ENCODE results near the gene MTRF1.

The MTRF1 gene

GRCh38 chr13:41299316-41300094 is 36.1 kb upstream of the MTRF1 start:
- H3K9ac ChIP-seq (ENCODE audit: low read depth, low read length, poor library complexity, severe bottlenecking), result no peak overlapping the region
- H4K20me1 ChIP-seq (ENCODE audit: insufficient read depth, low read length, poor library complexity, severe bottlenecking), result no peaks in the 10 kb centered on the region
- no peaks in the 10 kb centered on the region for H3K4me1 ChIP-seq (ENCODE audit: insufficient read depth, low read length, poor library complexity, severe bottlenecking)
- no peaks in the 10 kb centered on the region for H3K9me2 ChIP-seq (replicated peaks; ENCODE audit: low read depth, low read length)
- H3K4me3 ChIP-seq (ENCODE audit: low read length, poor library complexity, severe bottlenecking), result no peak overlapping the region
- H3K4me2 ChIP-seq (ENCODE audit: low read depth, low read length, poor library complexity, severe bottlenecking), result no peak overlapping the region
- H3K27me3 ChIP-seq (ENCODE audit: insufficient read depth, low read length, poor library complexity, severe bottlenecking), result no peaks in the 10 kb centered on the region
- no peaks in the 10 kb centered on the region for H3F3A ChIP-seq (ENCODE audit: low read depth)
- no peaks in the 10 kb centered on the region for H3K36me3 ChIP-seq (ENCODE audit: insufficient read depth, low read length)
- H2AFZ ChIP-seq (ENCODE audit: low read length), result no peak overlapping the region
- no peaks in the 10 kb centered on the region for H3K79me2 ChIP-seq (ENCODE audit: insufficient read depth, low read length)
- TF ChIP-seq CTCF (conservative IDR thresholded peaks at IDR 0.05; ENCODE audit: low read length), result no peak
- no peak for TF ChIP-seq EZH2phosphoT487 (IDR thresholded peaks at IDR 0.05; ENCODE audit: borderline replicate concordance)
- no peaks in the 10 kb centered on the region for H3K9me3 ChIP-seq (ENCODE audit: insufficient read depth, low read depth, low read length)

GRCh38 chr13:41296879-41297646 is 33.7 kb upstream of the MTRF1 start:
- no peak overlapping the region for H3K9ac ChIP-seq (ENCODE audit: low read depth, low read length, poor library complexity, severe bottlenecking)
- H3K4me2 ChIP-seq (ENCODE audit: low read depth, low read length, poor library complexity, severe bottlenecking), result no peak overlapping the region
- no peaks in the 10 kb centered on the region for H3K9me2 ChIP-seq (replicated peaks; ENCODE audit: low read depth, low read length)
- H3K4me3 ChIP-seq (ENCODE audit: low read length, poor library complexity, severe bottlenecking), result no peak overlapping the region
- TF ChIP-seq CTCF (conservative IDR thresholded peaks at IDR 0.05; ENCODE audit: low read length), result no peak
- TF ChIP-seq EZH2phosphoT487 (IDR thresholded peaks at IDR 0.05; ENCODE audit: borderline replicate concordance), result no peak
- H3K9me3 ChIP-seq (ENCODE audit: insufficient read depth, low read depth, low read length), result no peaks in the 10 kb centered on the region
- H2AFZ ChIP-seq (ENCODE audit: low read length), result no peak overlapping the region
- no peaks in the 10 kb centered on the region for H3F3A ChIP-seq (ENCODE audit: low read depth)
- H3K27me3 ChIP-seq (ENCODE audit: insufficient read depth, low read length, poor library complexity, severe bottlenecking), result no peaks in the 10 kb centered on the region
- no peaks in the 10 kb centered on the region for H4K20me1 ChIP-seq (ENCODE audit: insufficient read depth, low read length, poor library complexity, severe bottlenecking)
- no peaks in the 10 kb centered on the region for H3K79me2 ChIP-seq (ENCODE audit: insufficient read depth, low read length)
- H3K36me3 ChIP-seq (ENCODE audit: insufficient read depth, low read length), result no peaks in the 10 kb centered on the region
- H3K4me1 ChIP-seq (ENCODE audit: insufficient read depth, low read length, poor library complexity, severe bottlenecking), result no peaks in the 10 kb centered on the region

- no peaks in the 10 kb centered on the region for H3K4me1 ChIP-seq (ENCODE audit: insufficient read depth, low read length, poor library complexity, severe bottlenecking)
- TF ChIP-seq CTCF (conservative IDR thresholded peaks at IDR 0.05; ENCODE audit: low read length) (no peak), EZH2phosphoT487 (IDR thresholded peaks at IDR 0.05; ENCODE audit: borderline replicate concordance) (no peak)
- H4K20me1 ChIP-seq (ENCODE audit: insufficient read depth, low read length, poor library complexity, severe bottlenecking), result no peaks in the 10 kb centered on the region
- no peaks in the 10 kb centered on the region for H3K36me3 ChIP-seq (ENCODE audit: insufficient read depth, low read length)
- H3K4me3 ChIP-seq (ENCODE audit: low read length, poor library complexity, severe bottlenecking), result no peak overlapping the region
- no peak overlapping the region for H2AFZ ChIP-seq (ENCODE audit: low read length)
- no peaks in the 10 kb centered on the region for H3F3A ChIP-seq (ENCODE audit: low read depth)
- H3K9ac ChIP-seq (ENCODE audit: low read depth, low read length, poor library complexity, severe bottlenecking), result no peak overlapping the region
- no peaks in the 10 kb centered on the region for H3K79me2 ChIP-seq (ENCODE audit: insufficient read depth, low read length)
- no peaks in the 10 kb centered on the region for H3K9me3 ChIP-seq (ENCODE audit: insufficient read depth, low read depth, low read length)
- no peak overlapping the region for H3K4me2 ChIP-seq (ENCODE audit: low read depth, low read length, poor library complexity, severe bottlenecking)
- H3K9me2 ChIP-seq (replicated peaks; ENCODE audit: low read depth, low read length), result no peaks in the 10 kb centered on the region
- no peaks in the 10 kb centered on the region for H3K27me3 ChIP-seq (ENCODE audit: insufficient read depth, low read length, poor library complexity, severe bottlenecking)
Observed at GRCh38 chr13:41295973-41296372, 32.6 kb upstream of the MTRF1 start.
